ENCODE measurements around the gene ZNF69. TPM values are rescaled to one million over a fixed set of nuclear protein-coding genes. Genes with fewer than 3 reads are reported as not detected.

The ZNF69 gene
- total and polyA plus RNA-seq, 2 of the 13 experiments (the other 11 are each of a cell fraction or from before 2014, with no cell fraction given), result 9.6 to 21.0 TPM

- no peak for TF ChIP-seq ZNF572 (CRISPR knock-in tag; IDR thresholded peaks at IDR 0.05)
- no peak for TF ChIP-seq HOXA3 (CRISPR knock-in tag; IDR thresholded peaks at IDR 0.05)
- TF ChIP-seq ZNF292 (CRISPR knock-in tag; IDR thresholded peaks at IDR 0.05; ENCODE audit: borderline replicate concordance, low read depth), result no peak
Measured at GRCh38 chr19:11894851-11895250, 7.3 kb downstream of the ZNF69 start (continued).

DNA sequence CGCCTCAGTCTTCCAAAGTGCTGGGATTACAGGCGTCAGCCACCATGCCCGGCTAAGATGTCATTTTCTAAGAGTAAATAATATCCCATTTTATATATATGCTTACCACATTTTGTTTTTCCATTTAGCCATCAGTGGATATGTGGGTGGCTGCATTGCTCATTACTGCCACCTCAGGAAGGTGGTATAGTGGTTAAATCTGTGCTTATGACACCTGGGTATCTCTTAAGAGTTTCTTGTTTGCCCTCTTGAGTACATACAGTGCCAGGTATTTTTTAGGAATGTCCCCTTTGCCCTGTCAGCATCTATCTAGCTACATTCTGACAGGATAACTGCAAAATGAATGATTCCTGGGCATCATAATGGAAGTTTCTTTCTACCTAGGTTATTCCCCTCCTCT, 14.6 kb downstream of the ZNF69 start:
- no peak for TF ChIP-seq ZUFSP (CRISPR knock-in tag; IDR thresholded peaks at IDR 0.05; ENCODE audit: borderline replicate concordance)
- no peak for TF ChIP-seq AGO1 (IDR thresholded peaks at IDR 0.05; ENCODE audit: low read depth, low read length, poor library complexity, severe bottlenecking)
- TF ChIP-seq CC2D1A (CRISPR knock-in tag; IDR thresholded peaks at IDR 0.05), result no peak
- no peak for TF ChIP-seq ZNF563 (CRISPR knock-in tag; IDR thresholded peaks at IDR 0.05)
- no peak for TF ChIP-seq ZNF567 (CRISPR knock-in tag; IDR thresholded peaks at IDR 0.05; ENCODE audit: borderline replicate concordance)
- no peak for TF ChIP-seq ADNP (CRISPR knock-in tag; IDR thresholded peaks at IDR 0.05)
- TF ChIP-seq ZMYM2 (CRISPR knock-in tag; IDR thresholded peaks at IDR 0.05), result no peak
- no peak for TF ChIP-seq ZNF34 (CRISPR knock-in tag; IDR thresholded peaks at IDR 0.05; ENCODE audit: borderline replicate concordance)
- TF ChIP-seq FOSL2 (CRISPR knock-in tag; IDR thresholded peaks at IDR 0.05), result no peak
- no peak for TF ChIP-seq PLSCR1 (CRISPR knock-in tag; IDR thresholded peaks at IDR 0.05; ENCODE audit: borderline replicate concordance)
- TF ChIP-seq HINFP (CRISPR knock-in tag; IDR thresholded peaks at IDR 0.05; ENCODE audit: low read depth), result no peak
- TF ChIP-seq MED13 (CRISPR knock-in tag; IDR thresholded peaks at IDR 0.05), result no peak
- TF ChIP-seq IKZF1 (IDR thresholded peaks at IDR 0.05), result no peak
- no peak for TF ChIP-seq ZNF543 (CRISPR knock-in tag; IDR thresholded peaks at IDR 0.05)
- TF ChIP-seq GZF1 (CRISPR knock-in tag; IDR thresholded peaks at IDR 0.05), result no peak
- no peak for TF ChIP-seq CREB3 (CRISPR knock-in tag; IDR thresholded peaks at IDR 0.05)
- no peak overlapping the region for H3K4me3 ChIP-seq (replicated peaks in 1 of 3; ENCODE audit: insufficient read depth in 1 of 3, low read depth in 2 of 3, low read length in 3 of 3)
- BruUV-seq (replicated peaks), result no TSS peak
- FAIRE-seq, result no peak
- H3K79me2 ChIP-seq (ENCODE audit: insufficient read depth, low read length), result peaks cover 12% of the 10 kb centered on the region
- intact Hi-C loops (cut with micrococcal nuclease; ENCODE audit: unreplicated experiment) (no loop called here), in situ Hi-C loops (cut with HindIII; ENCODE audit: extremely low pct_ligation_motif_present, low pct_unique_long_range_greater_than_20kb) (no loop called here)
- CTCF ChIA-PET (ENCODE audit: low intra/inter-chr PET ratio, low total read pairs), result no interaction called here
- no peak for DNase-seq (ENCODE audit: low spot score)
- no peak overlapping the region for H2AFZ ChIP-seq (ENCODE audit: low read length)
- ATAC-seq, result no peak
- H3K4me2 ChIP-seq (ENCODE audit: low read depth, low read length), result no peak overlapping the region
- H3K9ac ChIP-seq (ENCODE audit: insufficient read depth, low read depth, low read length), result no peak overlapping the region
- WGBS (ENCODE audit: low lambda C conversion rate), result 96% methylated on average over 3 of the region's 3 CpGs
- H3K27ac ChIP-seq (ENCODE audit: extremely low read length, insufficient read depth, low read length), result no peak overlapping the region
- H4K20me1 ChIP-seq (ENCODE audit: insufficient read depth, low read length), result no peaks in the 10 kb centered on the region
- H3K4me1 ChIP-seq (ENCODE audit: insufficient read depth, low read length), result no peaks in the 10 kb centered on the region
- peaks cover 15 to 49% of the 10 kb centered on the region in 2 experiments for H3K36me3 ChIP-seq (replicated peaks in 1 of 2; ENCODE audit: control insufficient read depth in 1 of 2, insufficient read depth in 2 of 2, low read length in 2 of 2)
- POLR2A ChIA-PET, result no interaction called here
- H3K9me3 ChIP-seq (ENCODE audit: low read length), result peaks cover 38% of the 10 kb centered on the region
- no peaks in the 10 kb centered on the region for H3K27me3 ChIP-seq (ENCODE audit: control insufficient read depth in 1 of 2, insufficient read depth in 2 of 2, low read length in 2 of 2)
